Loucy (cell line): ENCODE results near the gene HOXA9.

Experiments
- EZH2phosphoT487 ChIP-seq: fragments of 200-600 bp; IDR thresholded peaks from 2 replicates; pipeline ENCODE4 v1.6.1; 2018; ENCODE audit warnings: antibody characterized with exemption, mild to moderate bottlenecking, moderate library complexity, borderline replicate concordance
- TF ChIP-seq, protein P1 (sequence below): fragments of 200-600 bp; sonication (generic); conservative IDR thresholded peaks from 2 replicates; pipeline ENCODE4 v1.5.1; 2014; ENCODE audit warnings: mild to moderate bottlenecking, antibody characterized with exemption, low read length

DNA sequence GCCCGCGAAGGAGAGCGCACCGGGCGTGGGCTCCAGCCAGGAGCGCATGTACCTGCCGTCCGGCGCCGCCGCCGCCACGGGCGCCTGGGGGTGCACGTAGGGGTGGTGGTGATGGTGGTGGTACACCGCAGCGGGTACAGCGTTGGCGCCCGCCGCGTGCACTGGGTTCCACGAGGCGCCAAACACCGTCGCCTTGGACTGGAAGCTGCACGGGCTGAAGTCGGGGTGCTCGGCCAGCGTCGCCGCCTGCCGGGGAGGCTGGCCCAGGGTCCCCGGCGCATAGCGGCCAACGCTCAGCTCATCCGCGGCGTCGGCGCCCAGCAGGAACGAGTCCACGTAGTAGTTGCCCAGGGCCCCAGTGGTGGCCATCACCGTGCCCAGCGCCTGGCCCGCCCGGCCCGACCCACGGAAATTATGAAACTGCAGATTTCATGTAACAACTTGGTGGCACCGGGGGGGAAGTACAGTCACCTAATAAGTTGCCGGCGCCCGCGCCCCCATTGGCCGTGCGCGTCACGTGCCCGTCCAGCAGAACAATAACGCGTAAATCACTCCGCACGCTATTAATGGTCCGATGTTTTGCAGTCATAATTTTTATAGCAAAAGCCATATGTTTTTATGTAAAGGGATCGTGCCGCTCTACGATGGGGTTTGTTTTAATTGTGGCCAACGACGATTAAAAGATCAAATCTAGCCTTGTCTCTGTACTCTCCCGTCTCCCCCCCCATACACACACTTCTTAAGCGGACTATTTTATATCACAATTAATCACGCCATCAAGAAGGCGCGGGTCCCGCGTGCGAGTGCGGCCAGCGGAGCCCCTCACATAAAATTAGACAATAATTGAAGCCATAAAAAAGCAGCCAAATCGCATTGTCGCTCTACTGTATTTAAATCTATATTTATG, at the start of gene HOXA9:
- TF ChIP-seq, protein P1, sequence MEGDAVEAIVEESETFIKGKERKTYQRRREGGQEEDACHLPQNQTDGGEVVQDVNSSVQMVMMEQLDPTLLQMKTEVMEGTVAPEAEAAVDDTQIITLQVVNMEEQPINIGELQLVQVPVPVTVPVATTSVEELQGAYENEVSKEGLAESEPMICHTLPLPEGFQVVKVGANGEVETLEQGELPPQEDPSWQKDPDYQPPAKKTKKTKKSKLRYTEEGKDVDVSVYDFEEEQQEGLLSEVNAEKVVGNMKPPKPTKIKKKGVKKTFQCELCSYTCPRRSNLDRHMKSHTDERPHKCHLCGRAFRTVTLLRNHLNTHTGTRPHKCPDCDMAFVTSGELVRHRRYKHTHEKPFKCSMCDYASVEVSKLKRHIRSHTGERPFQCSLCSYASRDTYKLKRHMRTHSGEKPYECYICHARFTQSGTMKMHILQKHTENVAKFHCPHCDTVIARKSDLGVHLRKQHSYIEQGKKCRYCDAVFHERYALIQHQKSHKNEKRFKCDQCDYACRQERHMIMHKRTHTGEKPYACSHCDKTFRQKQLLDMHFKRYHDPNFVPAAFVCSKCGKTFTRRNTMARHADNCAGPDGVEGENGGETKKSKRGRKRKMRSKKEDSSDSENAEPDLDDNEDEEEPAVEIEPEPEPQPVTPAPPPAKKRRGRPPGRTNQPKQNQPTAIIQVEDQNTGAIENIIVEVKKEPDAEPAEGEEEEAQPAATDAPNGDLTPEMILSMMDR, result no peak
- TF ChIP-seq EZH2phosphoT487, result no peak; the same call in none of the 2 replicates
